ENCODE results near the gene TBX2. TPM values are rescaled to one million over a fixed set of nuclear protein-coding genes. Genes with fewer than 3 reads are reported as not detected.
A peak's percentile ranks its signal among the peaks of the same experiment; 100 is the strongest.

TBX2 gene
- 10 to 100 TPM in 5 of 10 donors, 1 to 10 TPM in 5; 4.6 to 21.8 (median 10.0) TPM for total RNA-seq
- polyA plus RNA-seq, result 10 to 100 TPM; 13.4 to 31.1 TPM
- long read RNA-seq, donor 1, transcript TBX2-201 (7 exons, 3,339 nt), result major isoform, 9 of 21 reads
- long read RNA-seq, donor 1, partial matches to known transcripts, result 11 of 21 reads
- long read RNA-seq, donor 1, other reads (novel, unspliced or antisense), result 1 of 21 reads
- long read RNA-seq, donor 2, transcript TBX2-201 (7 exons, 3,339 nt), result major isoform, 20 of 30 reads
- long read RNA-seq, donor 2, partial matches to known transcripts, result 10 of 30 reads
- long read RNA-seq, donor 2, other reads (novel, unspliced or antisense), result 0 of 30 reads
- long read RNA-seq, donor 3, partial matches to known transcripts, result 2 of 3 reads
- long read RNA-seq, donor 3, other reads (novel, unspliced or antisense), result 1 of 3 reads

GRCh38 chr17:61399131-61400065 lies at the start of gene TBX2:
TSS of gene TBX2 (plus strand) at chr17:61399843. CDS start at chr17:61400177, 334 bp downstream.
- intact Hi-C loops (cut with DNase I), result loop anchor here in 7 of 10 donors (5.0 to 10.0 kb wide), 7 partner anchors 145 to 685 kb away; no protein-coding TSS in a partner anchor
- peak within 1 kb of the TSS; percentile 46 to 81 (median 66) for H3K4me3 ChIP-seq
- ATAC-seq (peak; percentile 59 to 75 (median 64)), DNase-seq (peak; percentile 84 to 89)
- H3K36me3 ChIP-seq, result peaks cover 0 to 9% (median 0%) of the 10 kb centered on the region in 9 donors
- 1% methylated on average over 82 to 98 of the region's 98 CpGs for WGBS, 2 donors
- peak in 3 of 9 donors; percentile 10 to 19 (median 13) for TF ChIP-seq CTCF (IDR thresholded peaks at IDR 0.05)
- peaks cover 15 to 77% (median 54%) of the 10 kb centered on the region in 9 donors for H3K4me1 ChIP-seq
- H3K9me3 ChIP-seq, result no peaks in the 10 kb centered on the region
- peaks cover 44 to 96% (median 86%) of the 10 kb centered on the region in 7 donors for H3K27me3 ChIP-seq
- H3K27ac ChIP-seq, result peak within 1 kb of the TSS; percentile 69 to 88 (median 85)

GRCh38 chr17:61351745-61352407 lies 47.8 kb upstream of the TBX2 start:
- no peak overlapping the region for H3K4me3 ChIP-seq
- DNase-seq (no peak), ATAC-seq (no peak)
- WGBS, 2 donors, result 84 to 89% methylated on average over 5 of the region's 5 CpGs
- intact Hi-C loops (cut with DNase I), result no loop called here
- no peaks in the 10 kb centered on the region for H3K27me3 ChIP-seq
- TF ChIP-seq CTCF (IDR thresholded peaks at IDR 0.05), result no peak
- peaks cover 0 to 20% (median 0%) of the 10 kb centered on the region in 9 donors for H3K4me1 ChIP-seq
- H3K36me3 ChIP-seq, result no peaks in the 10 kb centered on the region
- no peaks in the 10 kb centered on the region for H3K9me3 ChIP-seq
- H3K27ac ChIP-seq, result no peak overlapping the region

- H3K4me1 ChIP-seq, result peaks cover 0 to 20% (median 0%) of the 10 kb centered on the region in 9 donors
- no peak overlapping the region for H3K27ac ChIP-seq
- no peaks in the 10 kb centered on the region for H3K9me3 ChIP-seq
- no peak for DNase-seq
- no peaks in the 10 kb centered on the region for H3K27me3 ChIP-seq
- ATAC-seq, result peak in 1 of 8 donors; percentile 22
- H3K36me3 ChIP-seq, result no peaks in the 10 kb centered on the region
- H3K4me3 ChIP-seq, result no peak overlapping the region
- WGBS, 2 donors, result 54 to 64% methylated on average over 7 of the region's 7 CpGs
- TF ChIP-seq CTCF (IDR thresholded peaks at IDR 0.05), result no peak
- intact Hi-C loops (cut with DNase I), result no loop called here
Measured at GRCh38 chr17:61352408-61352770, 47.3 kb upstream of the TBX2 start.
